K562 (cell line): Measurements from ENCODE around the gene TRMT2B. TPM values are rescaled to one million over a fixed set of nuclear protein-coding genes. Genes with fewer than 3 reads are reported as not detected.
A peak's percentile ranks its signal among the peaks of the same experiment; 100 is the strongest.

Source experiments
- ARID2 ChIP-seq: fragments of 450-650 bp; IDR thresholded peaks from 2 replicates; pipeline ENCODE4 v1.6.1; 2017; ENCODE audit warnings: antibody characterized with exemption, mild to moderate bottlenecking
- CGGBP1 ChIP-seq: fragments of 250-450 bp; sonication (Bioruptor Pico); IDR thresholded peaks from 2 replicates; pipeline ENCODE4 v1.9.0; 2021; ENCODE audit warnings: mild to moderate bottlenecking
- CREM ChIP-seq: IDR thresholded peaks from 2 replicates; pipeline ENCODE4 v1.6.1; 2014; ENCODE audit warnings: antibody characterized with exemption, low read depth
- ETS2 ChIP-seq: IDR thresholded peaks from 2 replicates; pipeline ENCODE4 v1.6.1; 2016; ENCODE audit warnings: borderline replicate concordance, missing genetic modification characterization, mild to moderate bottlenecking, moderate library complexity, missing compliant biosample characterization; ENCODE audit not compliant: poor library complexity, severe bottlenecking
- FOXP1 ChIP-seq: sonication (generic); formaldehyde crosslinking; IDR thresholded peaks from 2 replicates; pipeline ENCODE4 v1.8.0; 2022; ENCODE audit warnings: mild to moderate bottlenecking, missing genetic modification reagents
- KAT7 ChIP-seq: sonication (generic); formaldehyde crosslinking; IDR thresholded peaks from 2 replicates; pipeline ENCODE4 v1.8.0; 2022; ENCODE audit warnings: missing genetic modification reagents, mild to moderate bottlenecking, borderline replicate concordance
- MAFF ChIP-seq: IDR thresholded peaks from 2 replicates; pipeline ENCODE4 v1.6.1; 2012; ENCODE audit warnings: low read length, improper control_type of control experiment
- MAX ChIP-seq: sonication (generic); formaldehyde crosslinking; IDR thresholded peaks from 2 replicates; pipeline ENCODE4 v1.9.0; 2022; ENCODE audit warnings: mild to moderate bottlenecking, missing genetic modification reagents
- MYBL2 ChIP-seq, 2 experiments: fragments of 450-650 bp in 1 of 2; sonication (generic) in 1 of 2; formaldehyde crosslinking in 1 of 2; IDR thresholded peaks; 2 replicates each; pipeline versions ENCODE4 v1.6.1 to v1.8.1; 2017 to 2022; ENCODE audit warnings: borderline replicate concordance in 1 of 2, inconsistent platforms in 1 of 2, low read depth in 1 of 2, mild to moderate bottlenecking in 1 of 2, missing genetic modification reagents in 1 of 2, moderate library complexity in 1 of 2
- NEUROD1 ChIP-seq: fragments of 150-350 bp; IDR thresholded peaks from 2 replicates; pipeline ENCODE4 v1.6.1; 2014; ENCODE audit warnings: borderline replicate concordance, low read length, low read depth; ENCODE audit not compliant: partially characterized antibody
- PHB ChIP-seq: fragments of 250-450 bp; sonication (Bioruptor Pico); IDR thresholded peaks from 2 replicates; pipeline ENCODE4 v1.5.0; 2021
- PRPF4 ChIP-seq: fragments of 200-400 bp; formaldehyde crosslinking; IDR thresholded peaks from one replicate; pipeline ENCODE4 v1.6.1; 2017; ENCODE audit warnings: low read length, low read depth, mild to moderate bottlenecking; ENCODE audit not compliant: insufficient read depth, poor library complexity, severe bottlenecking
- RAD51 ChIP-seq: fragments of 450-650 bp; IDR thresholded peaks from 2 replicates; pipeline ENCODE4 v1.7.1; 2016; ENCODE audit warnings: low read depth, mild to moderate bottlenecking, borderline replicate concordance
- RBFOX2 ChIP-seq: fragments of 200-400 bp; formaldehyde crosslinking; IDR thresholded peaks from 2 replicates; pipeline ENCODE4 v1.6.1; 2017; ENCODE audit warnings: low read depth, mild to moderate bottlenecking, low read length, moderate library complexity
- SMAD1 ChIP-seq: fragments of 150-350 bp; IDR thresholded peaks from 2 replicates; pipeline ENCODE4 v1.6.1; 2014; ENCODE audit warnings: low read length, low read depth; ENCODE audit not compliant: partially characterized antibody
- SMAD4 ChIP-seq: fragments of 250-450 bp; sonication (Bioruptor Pico); conservative IDR thresholded peaks from 2 replicates; pipeline ENCODE4 v1.8.0; 2021; ENCODE audit warnings: inconsistent platforms, mild to moderate bottlenecking, moderate library complexity
- SP1 ChIP-seq: sonication (generic); formaldehyde crosslinking; IDR thresholded peaks from 2 replicates; pipeline ENCODE4 v1.8.1; 2022; ENCODE audit warnings: mild to moderate bottlenecking, missing genetic modification reagents
- TAF9B ChIP-seq: fragments of 450-650 bp; IDR thresholded peaks from 2 replicates; pipeline ENCODE4 v1.6.1; 2018; ENCODE audit warnings: mild to moderate bottlenecking; ENCODE audit not compliant: partially characterized antibody
- TFAP4 ChIP-seq: sonication (generic); formaldehyde crosslinking; IDR thresholded peaks from 2 replicates; pipeline ENCODE4 v1.8.0; 2022; ENCODE audit warnings: missing genetic modification reagents, mild to moderate bottlenecking, moderate library complexity, borderline replicate concordance
- ZEB2 ChIP-seq: fragments of 450-650 bp; IDR thresholded peaks from 2 replicates; pipeline ENCODE4 v1.6.1; 2016
- ZFX ChIP-seq: sonication (generic); formaldehyde crosslinking; IDR thresholded peaks from 2 replicates; pipeline ENCODE4 v1.8.0; 2022; ENCODE audit warnings: mild to moderate bottlenecking, missing genetic modification reagents, moderate library complexity
- ZNF174 ChIP-seq: fragments of 250-450 bp; sonication (Bioruptor Pico); IDR thresholded peaks from 2 replicates; pipeline ENCODE4 v1.4.0; 2020; ENCODE audit warnings: mild to moderate bottlenecking
- ZNF639 ChIP-seq, 2 experiments: fragments of 200-800 bp in 1 of 2; sonication (Bioruptor generic) in 1 of 2; sonication (generic) in 1 of 2; formaldehyde crosslinking in 1 of 2; IDR thresholded peaks in 1 of 2; conservative IDR thresholded peaks in 1 of 2; 2 replicates each; pipeline versions ENCODE4 v1.5.0 to v1.6.1; 2016 to 2020; ENCODE audit warnings: missing compliant biosample characterization in 1 of 2, missing genetic modification characterization in 1 of 2, missing genetic modification reagents in 1 of 2
- ZNF77 ChIP-seq: fragments of 250-450 bp; sonication (Bioruptor Pico); IDR thresholded peaks from 2 replicates; pipeline ENCODE4 v1.5.0; 2020
- polyA plus RNA-seq, 8 experiments: library from polyadenylated mRNA; depleted of rRNA in 4 of 8; stranded (reverse) in 5 of 8; unstranded in 3 of 8; fragments of >200 nt; fragmentation: Nextera tagmentation in 2 of 8; fragmentation: Illumina TruSeq in 1 of 8; extraction: Ambion mirVana in 2 of 8; extraction: Trizol in 1 of 8; gene quantifications; 2 replicates each; pipeline versions ENCODE4 v1.2.1 to v1.2.3, GENCODE V29; 2011 to 2014; ENCODE audit warnings: inconsistent platforms in 1 of 8, missing spikeins in 1 of 8
- total RNA-seq, 7 experiments: library from RNA; depleted of rRNA in 6 of 7; stranded (reverse); fragments of >200 nt in 6 of 7; fragmentation: Illumina TruSeq in 2 of 7; extraction: Trizol in 2 of 7; gene quantifications; 2 replicates each; pipeline versions ENCODE4 v1.2.1 to v1.2.3, GENCODE V29; 2011 to 2021; ENCODE audit warnings: low replicate concordance in 1 of 7

TRMT2B gene
- total and polyA plus RNA-seq, 9 of the 15 experiments (the other 6 are each of a cell fraction or from before 2014, with no cell fraction given), result 3.9 to 23.4 (median 18.1) TPM

- TF ChIP-seq RBFOX2 (peak; percentile 72), MAX (CRISPR knock-in tag) (peak; percentile 58; the same call in 1 of the 2 replicates), ZNF174 (no peak), FOXP1 (CRISPR knock-in tag) (no peak), SMAD4 (CRISPR knock-in tag) (0 out of 2 replicates have a peak, but pooled peaks have one; percentile 15), TAF9B (peak; percentile 56), ZFX (CRISPR knock-in tag) (peak; percentile 37), CGGBP1 (no peak), MAFF (no peak), ZNF77 (CRISPR knock-in tag) (no peak), MYBL2 (IDR thresholded peaks at IDR 0.05; ENCODE audit: low read depth) (peak; percentile 83), MYBL2 (CRISPR knock-in tag; IDR thresholded peaks at IDR 0.05; ENCODE audit: borderline replicate concordance) (no peak), CREM (peak; percentile 85), ETS2 (no peak), SMAD1 (no peak), NEUROD1 (peak; percentile 24), PHB (CRISPR knock-in tag) (no peak), TFAP4 (CRISPR knock-in tag) (peak; percentile 93), RAD51 (peak; percentile 29; the same call in 1 of the 2 replicates), ZEB2 (peak; percentile 75), ZNF639 (CRISPR knock-in tag; conservative IDR thresholded peaks at IDR 0.05 in 1 of 2, IDR thresholded peaks at IDR 0.05 in 1 of 2) (no peak), SP1 (peak; percentile 82), KAT7 (CRISPR knock-in tag) (no peak), ARID2 (no peak), PRPF4 (no peak)
These were observed 45.9 kb upstream of the TRMT2B start, which contains the start of gene CENPI (continued) for GRCh38 chrX:101097546-101098453.
